ENCODE results near the gene PLOD1. TPM values are rescaled to one million over a fixed set of nuclear protein-coding genes. Genes with fewer than 3 reads are reported as not detected.

PLOD1 gene
- polyA plus RNA-seq, 2 of the 4 experiments (the other 2 are of a cell fraction) = 53.8 to 83.9 TPM

DNA sequence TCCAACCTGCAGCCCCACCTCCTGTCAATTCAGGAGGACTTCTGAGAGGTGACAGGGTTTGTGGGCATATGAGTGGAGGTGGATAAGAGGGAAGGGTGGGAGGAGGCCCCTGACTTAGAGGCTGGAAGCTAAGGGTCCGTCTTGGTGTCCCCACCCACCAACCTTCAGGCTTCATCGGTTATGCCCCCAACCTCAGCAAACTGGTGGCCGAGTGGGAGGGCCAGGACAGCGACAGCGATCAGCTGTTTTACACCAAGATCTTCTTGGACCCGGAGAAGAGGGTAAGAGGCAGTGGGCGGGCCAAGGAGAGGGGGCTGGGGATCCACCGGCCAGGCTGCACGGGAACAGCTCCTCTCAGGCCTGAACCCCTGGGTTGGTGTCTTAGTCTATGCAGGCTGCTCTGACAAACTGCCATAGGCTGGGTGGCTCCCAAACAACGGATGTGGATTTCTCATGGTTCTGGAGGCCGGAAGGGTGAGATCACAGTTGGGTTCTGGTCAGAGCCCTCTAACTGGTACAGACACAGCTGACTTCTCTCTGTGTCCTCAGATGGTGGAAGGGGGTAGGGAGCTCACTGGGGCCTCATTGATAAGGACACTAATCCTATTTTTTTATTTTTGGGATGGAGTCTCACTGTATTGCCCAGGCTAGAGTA, 18.1 kb downstream of the PLOD1 start:
- POLR2A ChIA-PET = no interaction called here
- no peak for ATAC-seq
- CTCF ChIA-PET = interaction anchor here (0.6 to 0.8 kb wide), 2 partner anchors 43 to 114 kb away, joined by 3 to 4 read pairs; no protein-coding TSS in a partner anchor

GRCh38 chr1:11955221-11955620, 20.7 kb downstream of the PLOD1 start:
- H3K4me1 ChIP-seq = no peaks in the 10 kb centered on the region
- 85% methylated on average over 6 of the region's 6 CpGs for WGBS (ENCODE audit: missing lambda C conversion rate)
- H3K4me3 ChIP-seq = no peak overlapping the region
- no peaks in the 10 kb centered on the region for H3K9me3 ChIP-seq
- POLR2A ChIA-PET = no interaction called here
- FAIRE-seq = no peak
- TF ChIP-seq FOSB (CRISPR knock-in tag; IDR thresholded peaks at IDR 0.05) (no peak), EHMT2 (IDR thresholded peaks at IDR 0.05; ENCODE audit: low read depth) (no peak), ELK1 (IDR thresholded peaks at IDR 0.05; ENCODE audit: low read depth, low read length) (no peak), ZSCAN20 (CRISPR knock-in tag; IDR thresholded peaks at IDR 0.05) (no peak), KDM1A (IDR thresholded peaks at IDR 0.05; ENCODE audit: low read depth) (no peak), FOSL2 (IDR thresholded peaks at IDR 0.05) (no peak), FOSL2 (CRISPR knock-in tag; IDR thresholded peaks at IDR 0.05) (no peak), RARB (CRISPR knock-in tag; IDR thresholded peaks at IDR 0.05) (no peak), REST (IDR thresholded peaks at IDR 0.05) (no peak), JUN (IDR thresholded peaks at IDR 0.05) (no peak), SMC3 (IDR thresholded peaks at IDR 0.05) (no peak), HOXA7 (CRISPR knock-in tag; IDR thresholded peaks at IDR 0.05) (no peak), EHF (CRISPR knock-in tag; IDR thresholded peaks at IDR 0.05) (no peak)
- TF ChIP-seq, protein P1, sequence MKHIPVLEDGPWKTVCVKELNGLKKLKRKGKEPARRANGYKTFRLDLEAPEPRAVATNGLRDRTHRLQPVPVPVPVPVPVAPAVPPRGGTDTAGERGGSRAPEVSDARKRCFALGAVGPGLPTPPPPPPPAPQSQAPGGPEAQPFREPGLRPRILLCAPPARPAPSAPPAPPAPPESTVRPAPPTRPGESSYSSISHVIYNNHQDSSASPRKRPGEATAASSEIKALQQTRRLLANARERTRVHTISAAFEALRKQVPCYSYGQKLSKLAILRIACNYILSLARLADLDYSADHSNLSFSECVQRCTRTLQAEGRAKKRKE (CRISPR knock-in tag; IDR thresholded peaks at IDR 0.05; ENCODE audit: low read depth) = no peak
- no peak for ATAC-seq
- CTCF ChIA-PET = interaction anchor here (0.9 kb wide), 1 partner anchor 12 kb away, joined by 5 read pairs; no protein-coding TSS in a partner anchor
- no peak overlapping the region for H3K27ac ChIP-seq
- H3K4me2 ChIP-seq = no peak overlapping the region
- DNase-seq (ENCODE audit: low read depth in 1 of 2, low spot score in 1 of 2) = no peak

More for the DNA sequence above, 18.1 kb downstream of the PLOD1 start:
- Histone ChIP-seq H3K4me1 (no peaks in the 10 kb centered on the region), H3K9me3 (no peaks in the 10 kb centered on the region), H3K4me3 (no peak overlapping the region), H3K4me2 (no peak overlapping the region), H3K27ac (no peak overlapping the region)
- no peak for FAIRE-seq
- 88% methylated on average over 11 of the region's 11 CpGs for WGBS (ENCODE audit: missing lambda C conversion rate)
- TF ChIP-seq EHF (CRISPR knock-in tag; IDR thresholded peaks at IDR 0.05) (no peak), MAFK (IDR thresholded peaks at IDR 0.05; ENCODE audit: partially characterized antibody) (no peak), POLR2A (IDR thresholded peaks at IDR 0.05; ENCODE audit: low read length) (no peak), JUN (IDR thresholded peaks at IDR 0.05) (no peak)
- TF ChIP-seq, protein P2, sequence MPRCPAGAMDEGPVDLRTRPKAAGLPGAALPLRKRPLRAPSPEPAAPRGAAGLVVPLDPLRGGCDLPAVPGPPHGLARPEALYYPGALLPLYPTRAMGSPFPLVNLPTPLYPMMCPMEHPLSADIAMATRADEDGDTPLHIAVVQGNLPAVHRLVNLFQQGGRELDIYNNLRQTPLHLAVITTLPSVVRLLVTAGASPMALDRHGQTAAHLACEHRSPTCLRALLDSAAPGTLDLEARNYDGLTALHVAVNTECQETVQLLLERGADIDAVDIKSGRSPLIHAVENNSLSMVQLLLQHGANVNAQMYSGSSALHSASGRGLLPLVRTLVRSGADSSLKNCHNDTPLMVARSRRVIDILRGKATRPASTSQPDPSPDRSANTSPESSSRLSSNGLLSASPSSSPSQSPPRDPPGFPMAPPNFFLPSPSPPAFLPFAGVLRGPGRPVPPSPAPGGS (IDR thresholded peaks at IDR 0.05) = no peak
- DNase-seq (ENCODE audit: low read depth in 1 of 2, low spot score in 1 of 2) = no peak

Data from A549 (cell line).